ENCODE results near the gene CACNB2.

CACNB2 gene

DNA sequence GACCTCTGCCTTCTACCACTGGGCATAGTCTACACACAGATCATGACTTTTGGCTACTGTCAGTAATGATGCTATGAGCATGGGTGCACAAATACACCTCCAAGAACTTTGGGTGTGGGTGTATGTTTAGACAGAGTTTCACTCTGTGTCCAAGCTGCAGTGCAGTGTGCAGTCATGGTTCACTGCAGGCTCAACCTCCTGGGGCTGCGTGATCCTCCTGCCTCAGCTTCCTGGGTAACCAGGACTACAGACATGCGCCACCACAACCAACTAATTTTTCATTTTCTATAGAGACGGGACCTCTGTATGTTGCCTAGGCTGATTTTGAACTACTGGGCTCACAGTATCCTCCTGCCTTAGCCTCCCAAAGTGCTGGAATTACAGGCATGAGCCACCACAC lies 316.8 kb downstream of the CACNB2 start:
- Histone ChIP-seq H3K4me3 (replicated peaks; ENCODE audit: insufficient read depth, low read length) (no peak overlapping the region), H3K27ac (replicated peaks) (no peak overlapping the region), H3K27me3 (ENCODE audit: insufficient read depth, poor library complexity, severe bottlenecking) (no peaks in the 10 kb centered on the region)
- TF ChIP-seq, protein P1, sequence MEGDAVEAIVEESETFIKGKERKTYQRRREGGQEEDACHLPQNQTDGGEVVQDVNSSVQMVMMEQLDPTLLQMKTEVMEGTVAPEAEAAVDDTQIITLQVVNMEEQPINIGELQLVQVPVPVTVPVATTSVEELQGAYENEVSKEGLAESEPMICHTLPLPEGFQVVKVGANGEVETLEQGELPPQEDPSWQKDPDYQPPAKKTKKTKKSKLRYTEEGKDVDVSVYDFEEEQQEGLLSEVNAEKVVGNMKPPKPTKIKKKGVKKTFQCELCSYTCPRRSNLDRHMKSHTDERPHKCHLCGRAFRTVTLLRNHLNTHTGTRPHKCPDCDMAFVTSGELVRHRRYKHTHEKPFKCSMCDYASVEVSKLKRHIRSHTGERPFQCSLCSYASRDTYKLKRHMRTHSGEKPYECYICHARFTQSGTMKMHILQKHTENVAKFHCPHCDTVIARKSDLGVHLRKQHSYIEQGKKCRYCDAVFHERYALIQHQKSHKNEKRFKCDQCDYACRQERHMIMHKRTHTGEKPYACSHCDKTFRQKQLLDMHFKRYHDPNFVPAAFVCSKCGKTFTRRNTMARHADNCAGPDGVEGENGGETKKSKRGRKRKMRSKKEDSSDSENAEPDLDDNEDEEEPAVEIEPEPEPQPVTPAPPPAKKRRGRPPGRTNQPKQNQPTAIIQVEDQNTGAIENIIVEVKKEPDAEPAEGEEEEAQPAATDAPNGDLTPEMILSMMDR (IDR thresholded peaks at IDR 0.05; ENCODE audit: insufficient read depth, low read length) = no peak
- TF ChIP-seq GABPA (IDR thresholded peaks at IDR 0.05; ENCODE audit: low read depth) (no peak), POLR2AphosphoS5 (IDR thresholded peaks at IDR 0.05; ENCODE audit: low read depth) (no peak), SPI1 (IDR thresholded peaks at IDR 0.05; ENCODE audit: borderline replicate concordance, low read depth) (no peak)
- TF ChIP-seq, protein P2, sequence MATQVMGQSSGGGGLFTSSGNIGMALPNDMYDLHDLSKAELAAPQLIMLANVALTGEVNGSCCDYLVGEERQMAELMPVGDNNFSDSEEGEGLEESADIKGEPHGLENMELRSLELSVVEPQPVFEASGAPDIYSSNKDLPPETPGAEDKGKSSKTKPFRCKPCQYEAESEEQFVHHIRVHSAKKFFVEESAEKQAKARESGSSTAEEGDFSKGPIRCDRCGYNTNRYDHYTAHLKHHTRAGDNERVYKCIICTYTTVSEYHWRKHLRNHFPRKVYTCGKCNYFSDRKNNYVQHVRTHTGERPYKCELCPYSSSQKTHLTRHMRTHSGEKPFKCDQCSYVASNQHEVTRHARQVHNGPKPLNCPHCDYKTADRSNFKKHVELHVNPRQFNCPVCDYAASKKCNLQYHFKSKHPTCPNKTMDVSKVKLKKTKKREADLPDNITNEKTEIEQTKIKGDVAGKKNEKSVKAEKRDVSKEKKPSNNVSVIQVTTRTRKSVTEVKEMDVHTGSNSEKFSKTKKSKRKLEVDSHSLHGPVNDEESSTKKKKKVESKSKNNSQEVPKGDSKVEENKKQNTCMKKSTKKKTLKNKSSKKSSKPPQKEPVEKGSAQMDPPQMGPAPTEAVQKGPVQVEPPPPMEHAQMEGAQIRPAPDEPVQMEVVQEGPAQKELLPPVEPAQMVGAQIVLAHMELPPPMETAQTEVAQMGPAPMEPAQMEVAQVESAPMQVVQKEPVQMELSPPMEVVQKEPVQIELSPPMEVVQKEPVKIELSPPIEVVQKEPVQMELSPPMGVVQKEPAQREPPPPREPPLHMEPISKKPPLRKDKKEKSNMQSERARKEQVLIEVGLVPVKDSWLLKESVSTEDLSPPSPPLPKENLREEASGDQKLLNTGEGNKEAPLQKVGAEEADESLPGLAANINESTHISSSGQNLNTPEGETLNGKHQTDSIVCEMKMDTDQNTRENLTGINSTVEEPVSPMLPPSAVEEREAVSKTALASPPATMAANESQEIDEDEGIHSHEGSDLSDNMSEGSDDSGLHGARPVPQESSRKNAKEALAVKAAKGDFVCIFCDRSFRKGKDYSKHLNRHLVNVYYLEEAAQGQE (IDR thresholded peaks at IDR 0.05; ENCODE audit: insufficient replicate concordance, low read depth) = no peak
- DNase-seq (ENCODE audit: low read depth in 1 of 2, low spot score in 1 of 2) = no peak

DNA sequence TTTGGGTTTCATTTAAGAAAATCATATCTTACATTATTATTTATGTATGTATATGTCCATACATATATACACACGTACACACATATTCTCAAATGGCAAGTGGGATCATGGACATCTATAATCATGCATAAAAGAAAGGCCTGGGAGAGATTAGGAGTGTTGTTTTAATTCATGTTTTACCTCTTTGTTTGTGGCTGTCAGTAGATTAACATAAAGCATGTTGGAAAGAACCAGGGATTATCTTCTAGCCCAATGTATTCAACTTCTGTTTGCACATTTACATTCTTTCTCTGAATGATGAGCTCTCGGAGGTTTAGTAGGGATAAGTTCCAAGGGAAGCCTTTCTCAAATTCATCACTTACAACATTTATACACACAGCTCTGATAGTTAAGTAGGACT lies 319.8 kb downstream of the CACNB2 start:
- Histone ChIP-seq H3K4me3 (replicated peaks; ENCODE audit: insufficient read depth, low read length) (no peak overlapping the region), H3K27ac (replicated peaks) (no peak overlapping the region), H3K27me3 (ENCODE audit: insufficient read depth, poor library complexity, severe bottlenecking) (no peaks in the 10 kb centered on the region)
- TF ChIP-seq, protein P2 (IDR thresholded peaks at IDR 0.05; ENCODE audit: insufficient replicate concordance, low read depth) = no peak
- TF ChIP-seq SPI1 (IDR thresholded peaks at IDR 0.05; ENCODE audit: borderline replicate concordance, low read depth) = no peak
- TF ChIP-seq, protein P1 (IDR thresholded peaks at IDR 0.05; ENCODE audit: insufficient read depth, low read length) = no peak
- no peak for DNase-seq (ENCODE audit: low read depth in 1 of 2, low spot score in 1 of 2)

DNA sequence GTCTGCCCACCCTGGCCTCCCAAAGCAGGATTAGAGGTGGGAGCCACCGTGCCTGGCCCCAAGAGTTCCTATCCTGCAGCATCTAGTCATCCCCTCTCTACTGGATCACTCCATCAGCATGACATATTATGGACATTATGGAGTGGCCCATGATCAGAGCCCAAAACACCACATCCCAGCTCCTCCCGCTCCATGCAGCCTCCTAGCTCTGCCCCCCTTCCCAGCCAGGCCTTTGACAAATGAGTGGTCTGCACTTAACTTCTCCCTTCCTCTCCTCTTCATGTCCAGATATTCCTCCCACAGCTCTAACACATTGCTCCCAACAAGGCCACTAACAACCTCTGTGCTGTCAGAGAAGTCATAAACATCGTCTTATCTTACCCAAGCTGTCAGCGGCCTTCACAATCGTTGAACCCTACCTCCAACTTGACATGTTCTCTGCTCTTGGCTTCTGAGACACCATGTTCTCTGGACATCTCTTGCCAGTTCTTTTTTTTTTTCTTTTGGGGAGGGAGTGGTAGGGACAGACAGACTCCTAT lies 323.5 kb downstream of the CACNB2 start:
- TF ChIP-seq, protein P2 (IDR thresholded peaks at IDR 0.05; ENCODE audit: insufficient replicate concordance, low read depth) = no peak
- TF ChIP-seq GABPA (IDR thresholded peaks at IDR 0.05; ENCODE audit: low read depth) (no peak), POLR2AphosphoS5 (IDR thresholded peaks at IDR 0.05; ENCODE audit: low read depth) (no peak), SPI1 (IDR thresholded peaks at IDR 0.05; ENCODE audit: borderline replicate concordance, low read depth) (no peak)
- TF ChIP-seq, protein P1 (IDR thresholded peaks at IDR 0.05; ENCODE audit: insufficient read depth, low read length) = no peak
- Histone ChIP-seq H3K4me3 (replicated peaks; ENCODE audit: insufficient read depth, low read length) (no peak overlapping the region), H3K27me3 (ENCODE audit: insufficient read depth, poor library complexity, severe bottlenecking) (no peaks in the 10 kb centered on the region), H3K27ac (replicated peaks) (no peak overlapping the region)
- DNase-seq (ENCODE audit: low read depth in 1 of 2, low spot score in 1 of 2) = no peak

Measured in HL-60 (cell line).